Loucy (cell line): ENCODE data around the gene PAAF1.

Source experiments
- EZH2phosphoT487 ChIP-seq: fragments of 200-600 bp; IDR thresholded peaks from 2 replicates; pipeline ENCODE4 v1.6.1; 2018; ENCODE audit warnings: antibody characterized with exemption, mild to moderate bottlenecking, moderate library complexity, borderline replicate concordance
- TF ChIP-seq, protein P1 (sequence below): fragments of 200-600 bp; sonication (generic); conservative IDR thresholded peaks from 2 replicates; pipeline ENCODE4 v1.5.1; 2014; ENCODE audit warnings: mild to moderate bottlenecking, antibody characterized with exemption, low read length

DNA sequence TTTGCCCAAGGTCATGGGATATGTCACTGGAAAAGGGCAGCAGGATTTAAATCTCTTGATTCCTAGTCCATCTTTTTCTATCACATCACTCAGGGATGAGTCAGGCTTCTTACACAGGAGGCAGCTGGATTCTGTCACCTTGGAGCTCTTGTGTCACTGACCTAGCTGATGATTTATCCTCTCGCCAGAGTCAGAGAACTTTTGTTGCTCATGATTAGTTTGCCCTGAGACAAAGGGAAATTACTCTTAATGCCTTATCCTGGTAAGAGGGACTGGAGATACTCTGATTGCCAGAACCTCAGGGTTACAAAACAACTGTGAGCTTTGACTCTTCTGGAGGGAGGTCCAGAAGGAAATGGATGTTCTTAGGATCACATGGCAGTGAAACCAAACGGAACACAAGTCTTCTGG is 10.2 kb upstream of the PAAF1 start:
- TF ChIP-seq, protein P1, sequence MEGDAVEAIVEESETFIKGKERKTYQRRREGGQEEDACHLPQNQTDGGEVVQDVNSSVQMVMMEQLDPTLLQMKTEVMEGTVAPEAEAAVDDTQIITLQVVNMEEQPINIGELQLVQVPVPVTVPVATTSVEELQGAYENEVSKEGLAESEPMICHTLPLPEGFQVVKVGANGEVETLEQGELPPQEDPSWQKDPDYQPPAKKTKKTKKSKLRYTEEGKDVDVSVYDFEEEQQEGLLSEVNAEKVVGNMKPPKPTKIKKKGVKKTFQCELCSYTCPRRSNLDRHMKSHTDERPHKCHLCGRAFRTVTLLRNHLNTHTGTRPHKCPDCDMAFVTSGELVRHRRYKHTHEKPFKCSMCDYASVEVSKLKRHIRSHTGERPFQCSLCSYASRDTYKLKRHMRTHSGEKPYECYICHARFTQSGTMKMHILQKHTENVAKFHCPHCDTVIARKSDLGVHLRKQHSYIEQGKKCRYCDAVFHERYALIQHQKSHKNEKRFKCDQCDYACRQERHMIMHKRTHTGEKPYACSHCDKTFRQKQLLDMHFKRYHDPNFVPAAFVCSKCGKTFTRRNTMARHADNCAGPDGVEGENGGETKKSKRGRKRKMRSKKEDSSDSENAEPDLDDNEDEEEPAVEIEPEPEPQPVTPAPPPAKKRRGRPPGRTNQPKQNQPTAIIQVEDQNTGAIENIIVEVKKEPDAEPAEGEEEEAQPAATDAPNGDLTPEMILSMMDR: no peak
- no peak for TF ChIP-seq EZH2phosphoT487
